Measurements from ENCODE around the gene TRMT112.

The TRMT112 gene

GRCh38 chr11:64284048-64284961, 33.1 kb downstream of the TRMT112 start, which contains the start of gene BAD:
TSS of gene BAD (minus strand) at chr11:64284665. CDS start at chr11:64284368, 297 bp downstream.
- DNase-seq (ENCODE audit: low read depth in 2 of 2): peak; percentile 93 to 94
- H3K4me3 ChIP-seq (replicated peaks in 1 of 2; ENCODE audit: low read depth in 2 of 2, low read length in 2 of 2): peak within 1 kb of the TSS; percentile 76 to 80
- TF ChIP-seq CTCF (IDR thresholded peaks at IDR 0.05; ENCODE audit: low read depth, low read length): no peak

- TF ChIP-seq CTCF (IDR thresholded peaks at IDR 0.05; ENCODE audit: low read depth, low read length): no peak
- DNase-seq (ENCODE audit: low read depth in 2 of 2): no peak
- H3K4me3 ChIP-seq (replicated peaks in 1 of 2; ENCODE audit: low read depth in 2 of 2, low read length in 2 of 2): peak overlapping the region in 1 of 2 donors; percentile 4
Observed at GRCh38 chr11:64283092-64283491, 34.3 kb downstream of the TRMT112 start.

GRCh38 chr11:64281957-64282770, 35.2 kb downstream of the TRMT112 start:
- TF ChIP-seq CTCF (IDR thresholded peaks at IDR 0.05; ENCODE audit: low read depth, low read length): no peak
- DNase-seq (ENCODE audit: low read depth in 2 of 2): no peak
- no peak overlapping the region for H3K4me3 ChIP-seq (replicated peaks in 1 of 2; ENCODE audit: low read depth in 2 of 2, low read length in 2 of 2)

- no peak for TF ChIP-seq CTCF (IDR thresholded peaks at IDR 0.05; ENCODE audit: low read depth, low read length)
- no peak overlapping the region for H3K4me3 ChIP-seq (replicated peaks in 1 of 2; ENCODE audit: low read depth in 2 of 2, low read length in 2 of 2)
- DNase-seq (ENCODE audit: low read depth in 2 of 2): no peak
Observed at GRCh38 chr11:64278576-64279190, 38.7 kb downstream of the TRMT112 start.

GRCh38 chr11:64276653-64277431, 40.5 kb downstream of the TRMT112 start:
- H3K4me3 ChIP-seq (replicated peaks in 1 of 2; ENCODE audit: low read depth in 2 of 2, low read length in 2 of 2): no peak overlapping the region
- TF ChIP-seq CTCF (IDR thresholded peaks at IDR 0.05; ENCODE audit: low read depth, low read length): no peak
- DNase-seq (ENCODE audit: low read depth in 2 of 2): peak in 1 of 2 donors; percentile 28

GRCh38 chr11:64275841-64276240, 41.5 kb downstream of the TRMT112 start:
- TF ChIP-seq CTCF (IDR thresholded peaks at IDR 0.05; ENCODE audit: low read depth, low read length): no peak
- no peak for DNase-seq (ENCODE audit: low read depth in 2 of 2)
- H3K4me3 ChIP-seq (replicated peaks in 1 of 2; ENCODE audit: low read depth in 2 of 2, low read length in 2 of 2): no peak overlapping the region
